Fibroblast of lung (primary cell): ENCODE data around the gene ST6GALNAC3.

ENCODE experiments used
- EZH2 ChIP-seq: IDR thresholded peaks from 2 replicates; pipeline ENCODE4 v1.5.1; 2012; ENCODE audit warnings: low read length, control low read depth, mild to moderate bottlenecking; ENCODE audit errors: missing control alignments
- TF ChIP-seq, protein P1 (sequence below), 2 donors: IDR thresholded peaks in 1 of 2; conservative IDR thresholded peaks in 1 of 2; 1 replicate in 1 of 2; 2 replicates in 1 of 2; pipeline ENCODE4 v1.5.1; 2011 to 2012; ENCODE audit warnings: low read length in 2 of 2, control low read depth in 1 of 2, inconsistent platforms in 1 of 2, low read depth in 1 of 2, mild to moderate bottlenecking in 1 of 2

DNA sequence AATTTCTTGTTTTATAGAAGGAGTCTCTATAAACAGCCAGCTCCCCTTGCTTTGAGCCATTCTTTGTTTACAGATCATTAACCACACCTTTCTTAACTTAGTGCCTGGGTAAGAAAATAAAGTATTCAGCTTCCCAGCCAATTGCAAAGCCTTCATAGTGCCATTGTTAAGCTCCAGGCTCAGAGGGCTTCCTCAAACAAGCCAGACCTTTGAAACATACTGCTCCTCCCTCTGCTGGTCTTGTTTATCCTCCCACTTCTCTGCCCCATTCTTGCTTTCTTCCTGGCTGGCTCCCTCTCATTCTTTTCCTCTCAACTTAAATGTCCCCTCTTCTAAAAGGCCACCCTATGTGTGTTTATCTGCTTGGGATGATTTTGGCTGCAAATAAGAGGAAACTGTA lies 473.4 kb downstream of the ST6GALNAC3 start:
- TF ChIP-seq, protein P1, sequence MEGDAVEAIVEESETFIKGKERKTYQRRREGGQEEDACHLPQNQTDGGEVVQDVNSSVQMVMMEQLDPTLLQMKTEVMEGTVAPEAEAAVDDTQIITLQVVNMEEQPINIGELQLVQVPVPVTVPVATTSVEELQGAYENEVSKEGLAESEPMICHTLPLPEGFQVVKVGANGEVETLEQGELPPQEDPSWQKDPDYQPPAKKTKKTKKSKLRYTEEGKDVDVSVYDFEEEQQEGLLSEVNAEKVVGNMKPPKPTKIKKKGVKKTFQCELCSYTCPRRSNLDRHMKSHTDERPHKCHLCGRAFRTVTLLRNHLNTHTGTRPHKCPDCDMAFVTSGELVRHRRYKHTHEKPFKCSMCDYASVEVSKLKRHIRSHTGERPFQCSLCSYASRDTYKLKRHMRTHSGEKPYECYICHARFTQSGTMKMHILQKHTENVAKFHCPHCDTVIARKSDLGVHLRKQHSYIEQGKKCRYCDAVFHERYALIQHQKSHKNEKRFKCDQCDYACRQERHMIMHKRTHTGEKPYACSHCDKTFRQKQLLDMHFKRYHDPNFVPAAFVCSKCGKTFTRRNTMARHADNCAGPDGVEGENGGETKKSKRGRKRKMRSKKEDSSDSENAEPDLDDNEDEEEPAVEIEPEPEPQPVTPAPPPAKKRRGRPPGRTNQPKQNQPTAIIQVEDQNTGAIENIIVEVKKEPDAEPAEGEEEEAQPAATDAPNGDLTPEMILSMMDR (conservative IDR thresholded peaks at IDR 0.05 in 1 of 2, IDR thresholded peaks at IDR 0.05 in 1 of 2; ENCODE audit: low read depth in 1 of 2, low read length in 2 of 2), result no peak
- TF ChIP-seq EZH2, result no peak
